Suprapubic skin (tissue), 4 donors: Measurements from ENCODE around the gene COL15A1. TPM values are rescaled to one million over a fixed set of nuclear protein-coding genes. Genes with fewer than 3 reads are reported as not detected.

Experiments used
- DNase-seq, 2 donors: peaks; one replicate each; pipeline ENCODE4 v3.0.0-alpha.2; 2019; ENCODE audit warnings: low spot score in 2 of 2
- H3K27ac ChIP-seq: fragments of 200-600 bp; sonication (generic); one replicate; pipeline ENCODE4 v1.5.1; 2019
- H3K27me3 ChIP-seq: fragments of 200-600 bp; sonication (generic); one replicate; pipeline ENCODE4 v1.5.1; 2019
- H3K36me3 ChIP-seq: fragments of 200-600 bp; sonication (generic); one replicate; pipeline ENCODE4 v1.5.1; 2019
- H3K4me1 ChIP-seq: fragments of 200-600 bp; sonication (generic); one replicate; pipeline ENCODE4 v1.5.1; 2019
- H3K4me3 ChIP-seq: fragments of 200-600 bp; sonication (generic); one replicate; pipeline ENCODE4 v1.5.1; 2019; ENCODE audit warnings: mild to moderate bottlenecking
- H3K9me3 ChIP-seq: fragments of 200-600 bp; sonication (generic); one replicate; pipeline ENCODE4 v1.5.1; 2019
- EP300 ChIP-seq: sonication (generic); formaldehyde crosslinking; IDR thresholded peaks from one replicate; pipeline ENCODE4 v1.6.1; 2017; ENCODE audit warnings: antibody characterized with exemption
- POLR2A ChIP-seq, 2 donors: fragments of 450-650 bp; IDR thresholded peaks; one replicate each; pipeline ENCODE4 v1.6.1; 2017; ENCODE audit warnings: antibody characterized with exemption in 2 of 2, mild to moderate bottlenecking in 2 of 2, moderate library complexity in 2 of 2
- POLR2AphosphoS5 ChIP-seq, 3 donors: sonication (generic); formaldehyde crosslinking; IDR thresholded peaks; one replicate each; pipeline ENCODE4 v1.6.1; 2017; ENCODE audit warnings: antibody characterized with exemption in 3 of 3
- WGBS: methylation state at CpG from one replicate; pipeline ENCODE4 v1.1.5; 2018; 5-methylcytosine and 5-hydroxymethylcytosine counted together
- total RNA-seq, 4 donors: library from RNA; depleted of rRNA; stranded (reverse); fragments of >200 nt; gene quantifications; one replicate each; pipeline ENCODE4 v1.1.0, GENCODE V29; 2016
- TF ChIP-seq, protein P1 (sequence below), 2 donors: fragments of 200-600 bp in 1 of 2; fragments of 450-650 bp in 1 of 2; sonication (generic) in 1 of 2; IDR thresholded peaks; one replicate each; pipeline ENCODE4 v1.5.1; 2016 to 2019; ENCODE audit warnings: antibody characterized with exemption in 2 of 2, mild to moderate bottlenecking in 1 of 2, moderate library complexity in 1 of 2

COL15A1 gene
- 10 to 100 TPM in 2 of 4 donors, 1 to 10 TPM in 2; 8.0 to 15.0 (median 9.3) TPM for total RNA-seq

DNA sequence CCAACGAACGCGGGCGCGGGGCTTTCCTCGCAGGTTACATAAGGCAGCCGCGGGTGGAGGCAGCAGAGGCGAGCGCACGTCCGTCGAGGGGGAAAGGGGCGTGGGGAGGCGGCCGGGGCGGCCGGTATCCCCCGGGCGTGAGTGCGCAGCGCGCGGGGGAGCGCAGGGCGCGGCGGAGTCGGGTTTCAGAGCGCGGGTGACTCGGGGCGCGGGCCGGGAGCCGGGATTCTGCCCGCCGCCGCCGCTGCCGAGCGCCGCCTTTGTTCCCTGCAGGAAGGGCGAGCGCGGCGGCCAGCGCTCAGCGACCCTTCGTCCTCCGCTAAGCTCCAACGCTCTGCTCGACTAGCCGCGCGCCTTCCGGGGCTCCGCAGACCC lies at the start of gene COL15A1:
Gene COL15A1 (plus strand): TSS at position 226 of the 375 bp plus-strand sequence. CDS start 155 bp downstream, outside the sequence.
- DNase-seq: no peak
- Histone ChIP-seq H3K27ac (peak within 1 kb of the TSS; percentile 63), H3K4me1 (peaks cover 18% of the 10 kb centered on the region), H3K9me3 (no peaks in the 10 kb centered on the region), H3K4me3 (peak within 1 kb of the TSS; percentile 53), H3K36me3 (no peaks in the 10 kb centered on the region), H3K27me3 (peaks cover 47% of the 10 kb centered on the region)
- WGBS: 0% methylated on average over 15 of the region's 58 CpGs
- TF ChIP-seq, protein P1, sequence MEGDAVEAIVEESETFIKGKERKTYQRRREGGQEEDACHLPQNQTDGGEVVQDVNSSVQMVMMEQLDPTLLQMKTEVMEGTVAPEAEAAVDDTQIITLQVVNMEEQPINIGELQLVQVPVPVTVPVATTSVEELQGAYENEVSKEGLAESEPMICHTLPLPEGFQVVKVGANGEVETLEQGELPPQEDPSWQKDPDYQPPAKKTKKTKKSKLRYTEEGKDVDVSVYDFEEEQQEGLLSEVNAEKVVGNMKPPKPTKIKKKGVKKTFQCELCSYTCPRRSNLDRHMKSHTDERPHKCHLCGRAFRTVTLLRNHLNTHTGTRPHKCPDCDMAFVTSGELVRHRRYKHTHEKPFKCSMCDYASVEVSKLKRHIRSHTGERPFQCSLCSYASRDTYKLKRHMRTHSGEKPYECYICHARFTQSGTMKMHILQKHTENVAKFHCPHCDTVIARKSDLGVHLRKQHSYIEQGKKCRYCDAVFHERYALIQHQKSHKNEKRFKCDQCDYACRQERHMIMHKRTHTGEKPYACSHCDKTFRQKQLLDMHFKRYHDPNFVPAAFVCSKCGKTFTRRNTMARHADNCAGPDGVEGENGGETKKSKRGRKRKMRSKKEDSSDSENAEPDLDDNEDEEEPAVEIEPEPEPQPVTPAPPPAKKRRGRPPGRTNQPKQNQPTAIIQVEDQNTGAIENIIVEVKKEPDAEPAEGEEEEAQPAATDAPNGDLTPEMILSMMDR (IDR thresholded peaks at IDR 0.05): no peak
- no peak for TF ChIP-seq POLR2AphosphoS5 (IDR thresholded peaks at IDR 0.05)
- TF ChIP-seq POLR2A (IDR thresholded peaks at IDR 0.05): no peak
- TF ChIP-seq EP300: no peak

DNA sequence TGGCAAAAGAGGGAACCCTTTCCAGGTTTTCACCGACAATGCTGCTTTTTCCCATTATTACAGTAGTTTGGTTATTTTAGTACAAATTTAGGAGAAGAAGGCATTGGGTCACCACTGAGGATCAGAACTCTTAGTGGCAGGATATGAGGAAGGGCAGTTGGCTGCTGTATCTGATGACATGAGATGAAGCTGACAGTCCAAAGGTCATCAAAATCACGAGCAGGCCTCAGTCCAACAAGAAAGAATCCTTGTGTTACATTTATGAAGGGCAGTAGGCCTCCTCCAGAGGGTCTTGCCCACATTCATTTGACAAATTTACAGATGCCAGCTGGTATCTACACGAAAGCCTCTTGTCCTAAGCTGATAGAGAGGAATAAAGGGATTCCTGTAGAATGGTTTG lies 49.5 kb upstream of the COL15A1 start:
- Histone ChIP-seq H3K4me1 (peaks cover 5% of the 10 kb centered on the region), H3K4me3 (no peak overlapping the region), H3K27ac (no peak overlapping the region), H3K9me3 (no peaks in the 10 kb centered on the region), H3K36me3 (no peaks in the 10 kb centered on the region), H3K27me3 (no peaks in the 10 kb centered on the region)
- 73% methylated on average over 3 of the region's 3 CpGs for WGBS
- no peak for TF ChIP-seq EP300
- TF ChIP-seq, protein P1 (IDR thresholded peaks at IDR 0.05): no peak
- TF ChIP-seq POLR2AphosphoS5 (IDR thresholded peaks at IDR 0.05): no peak
- TF ChIP-seq POLR2A (IDR thresholded peaks at IDR 0.05): no peak
- no peak for DNase-seq

DNA sequence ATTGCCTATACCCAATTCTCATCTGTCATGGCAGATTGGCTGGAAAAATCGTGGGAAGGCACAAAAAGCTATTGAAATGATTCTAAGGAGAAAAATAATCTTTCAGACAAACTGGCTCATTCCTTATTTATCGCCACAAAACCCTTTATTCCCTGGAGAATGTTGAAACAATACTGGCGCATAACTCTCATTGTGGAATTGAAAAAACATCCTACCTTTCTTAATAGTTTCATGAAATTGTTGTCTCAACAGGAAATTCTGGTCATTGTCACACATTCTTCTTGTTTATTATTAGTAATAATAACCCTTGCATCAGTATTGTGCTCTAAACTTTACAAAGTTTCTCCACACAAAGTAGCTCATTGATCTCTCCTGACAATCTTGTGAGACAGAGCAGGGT lies 48.9 kb upstream of the COL15A1 start:
- Histone ChIP-seq H3K36me3 (no peaks in the 10 kb centered on the region), H3K27me3 (no peaks in the 10 kb centered on the region), H3K4me1 (peaks cover 5% of the 10 kb centered on the region), H3K4me3 (no peak overlapping the region), H3K9me3 (no peaks in the 10 kb centered on the region), H3K27ac (no peak overlapping the region)
- DNase-seq: no peak
- 74% methylated on average over 3 of the region's 3 CpGs for WGBS
- TF ChIP-seq POLR2A (IDR thresholded peaks at IDR 0.05) (no peak), EP300 (no peak), POLR2AphosphoS5 (IDR thresholded peaks at IDR 0.05) (no peak)
- TF ChIP-seq, protein P1 (IDR thresholded peaks at IDR 0.05): no peak

DNA sequence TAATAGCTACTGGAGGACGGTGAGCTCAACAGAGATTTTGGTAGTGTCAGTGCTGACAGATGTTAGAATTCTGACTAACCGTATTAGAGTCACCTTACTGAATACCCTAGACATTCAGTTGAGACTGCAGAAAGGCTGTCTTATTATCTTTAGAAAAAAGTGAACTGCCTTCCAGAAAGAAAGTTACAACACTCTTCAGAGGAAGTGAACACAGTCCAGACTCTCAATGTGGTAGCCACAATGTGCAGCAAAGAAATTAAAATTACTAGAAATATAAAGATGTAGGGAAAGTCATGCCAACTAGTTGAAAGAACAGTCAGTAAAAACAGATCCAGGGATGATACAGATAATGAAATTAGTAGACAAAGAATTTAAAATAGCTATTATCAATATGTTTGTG lies 47.1 kb upstream of the COL15A1 start:
- Histone ChIP-seq H3K4me1 (peaks cover 4% of the 10 kb centered on the region), H3K27ac (no peak overlapping the region), H3K27me3 (no peaks in the 10 kb centered on the region), H3K4me3 (no peak overlapping the region), H3K36me3 (no peaks in the 10 kb centered on the region), H3K9me3 (no peaks in the 10 kb centered on the region)
- 97% methylated on average over 2 of the region's 2 CpGs for WGBS
- no peak for DNase-seq
- TF ChIP-seq, protein P1 (IDR thresholded peaks at IDR 0.05): no peak
- TF ChIP-seq POLR2A (IDR thresholded peaks at IDR 0.05) (no peak), POLR2AphosphoS5 (IDR thresholded peaks at IDR 0.05) (no peak), EP300 (no peak)

DNA sequence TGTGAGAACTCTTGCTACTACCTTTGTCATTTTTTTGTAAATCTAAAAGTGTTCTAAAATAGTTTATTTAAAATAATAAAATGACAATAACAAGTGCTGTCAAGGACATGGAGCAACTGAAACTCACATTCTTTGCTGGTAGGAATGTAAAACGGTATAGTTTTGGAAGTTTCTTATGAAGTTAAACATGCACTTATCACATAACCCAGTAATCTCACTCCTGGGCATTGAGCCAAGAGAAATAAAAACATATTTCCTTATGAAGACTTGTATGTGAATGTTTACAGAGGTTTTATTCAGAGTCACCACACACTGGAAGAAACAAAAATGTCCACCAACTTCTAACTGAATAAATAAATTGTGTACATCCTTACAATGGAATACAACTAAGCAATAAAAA lies 46.0 kb upstream of the COL15A1 start:
- Histone ChIP-seq H3K4me3 (no peak overlapping the region), H3K27ac (no peak overlapping the region), H3K9me3 (no peaks in the 10 kb centered on the region), H3K4me1 (peaks cover 4% of the 10 kb centered on the region), H3K36me3 (no peaks in the 10 kb centered on the region), H3K27me3 (no peaks in the 10 kb centered on the region)
- DNase-seq: no peak
- TF ChIP-seq, protein P1 (IDR thresholded peaks at IDR 0.05): no peak
- TF ChIP-seq POLR2A (IDR thresholded peaks at IDR 0.05) (no peak), POLR2AphosphoS5 (IDR thresholded peaks at IDR 0.05) (no peak), EP300 (no peak)
- 49% methylated on average over 1 of the region's 1 CpG for WGBS
